ENCODE results near the gene LCN12. TPM values are rescaled to one million over a fixed set of nuclear protein-coding genes. Genes with fewer than 3 reads are reported as not detected.
A peak's percentile ranks its signal among the peaks of the same experiment; 100 is the strongest.

Gene LCN12
- total RNA-seq, 1 experiment from 2014 or later: not detected

GRCh38 chr9:136982232-136983051, 30.4 kb downstream of the LCN12 start, which contains the start of gene LCNL1:
LCNL1 (plus strand) TSS chr9:136982993; CDS start chr9:136983587, 594 bp downstream.
- no peak for DNase-seq (ENCODE audit: low read depth in 1 of 2, low spot score in 2 of 2)
- Histone ChIP-seq H3K4me1 (replicated peaks) (peaks cover 24% of the 10 kb centered on the region), H3K4me3 (no peak within 1 kb of the TSS), H3K36me3 (no peaks in the 10 kb centered on the region), H3K9me3 (replicated peaks) (no peaks in the 10 kb centered on the region), H3K27me3 (replicated peaks) (peaks cover 5% of the 10 kb centered on the region), H3K27ac (peak within 1 kb of the TSS; percentile 33)

- H3K36me3 ChIP-seq: no peaks in the 10 kb centered on the region
- no peak for DNase-seq (ENCODE audit: low read depth in 1 of 2, low spot score in 2 of 2)
- H3K4me1 ChIP-seq (replicated peaks): peaks cover 18% of the 10 kb centered on the region
- H3K27ac ChIP-seq: no peak overlapping the region
- no peaks in the 10 kb centered on the region for H3K9me3 ChIP-seq (replicated peaks)
- H3K4me3 ChIP-seq: no peak overlapping the region
- H3K27me3 ChIP-seq (replicated peaks): no peaks in the 10 kb centered on the region; the same call in 1 of the 2 replicates
Observed at GRCh38 chr9:136983167-136983566, 31.1 kb downstream of the LCN12 start.

- H3K36me3 ChIP-seq: no peaks in the 10 kb centered on the region
- no peak overlapping the region for H3K27ac ChIP-seq
- no peak for DNase-seq (ENCODE audit: low read depth in 1 of 2, low spot score in 2 of 2)
- no peaks in the 10 kb centered on the region for H3K9me3 ChIP-seq (replicated peaks)
- peaks cover 18% of the 10 kb centered on the region for H3K4me1 ChIP-seq (replicated peaks)
- H3K4me3 ChIP-seq: no peak overlapping the region
- no peaks in the 10 kb centered on the region; the same call in 1 of the 2 replicates for H3K27me3 ChIP-seq (replicated peaks)
Observed at GRCh38 chr9:136983656-136984314, 31.7 kb downstream of the LCN12 start.

GRCh38 chr9:136984464-136985026, 32.5 kb downstream of the LCN12 start:
- H3K9me3 ChIP-seq (replicated peaks): no peaks in the 10 kb centered on the region

GRCh38 chr9:136985027-136985602, 33.0 kb downstream of the LCN12 start:
- no peaks in the 10 kb centered on the region; the same call in 1 of the 2 replicates for H3K27me3 ChIP-seq (replicated peaks)

More at GRCh38 chr9:136984464-136985026, 32.5 kb downstream of the LCN12 start:
- no peaks in the 10 kb centered on the region for H3K36me3 ChIP-seq
- H3K4me3 ChIP-seq: no peak overlapping the region
- H3K4me1 ChIP-seq (replicated peaks): peaks cover 18% of the 10 kb centered on the region
- H3K27ac ChIP-seq: no peak overlapping the region
- DNase-seq (ENCODE audit: low read depth in 1 of 2, low spot score in 2 of 2): no peak
- H3K27me3 ChIP-seq (replicated peaks): no peaks in the 10 kb centered on the region; the same call in 1 of the 2 replicates

GRCh38 chr9:136985853-136986252, 33.8 kb downstream of the LCN12 start:
- no peaks in the 10 kb centered on the region for H3K36me3 ChIP-seq
- DNase-seq (ENCODE audit: low read depth in 1 of 2, low spot score in 2 of 2): no peak
- H3K4me3 ChIP-seq: no peak overlapping the region
- no peak overlapping the region for H3K27ac ChIP-seq
- H3K27me3 ChIP-seq (replicated peaks): no peaks in the 10 kb centered on the region; the same call in 1 of the 2 replicates
- H3K4me1 ChIP-seq (replicated peaks): peaks cover 17% of the 10 kb centered on the region
- peaks cover 4% of the 10 kb centered on the region; the same call in 1 of the 2 replicates for H3K9me3 ChIP-seq (replicated peaks)

More at GRCh38 chr9:136985027-136985602, 33.0 kb downstream of the LCN12 start:
- no peak for DNase-seq (ENCODE audit: low read depth in 1 of 2, low spot score in 2 of 2)
- no peak overlapping the region for H3K4me3 ChIP-seq
- peaks cover 18% of the 10 kb centered on the region for H3K4me1 ChIP-seq (replicated peaks)
- no peak overlapping the region for H3K27ac ChIP-seq
- no peaks in the 10 kb centered on the region for H3K36me3 ChIP-seq
- H3K9me3 ChIP-seq (replicated peaks): no peaks in the 10 kb centered on the region

- H3K27ac ChIP-seq: no peak overlapping the region
- H3K4me1 ChIP-seq (replicated peaks): peaks cover 10% of the 10 kb centered on the region
Observed at GRCh38 chr9:136988872-136989271, 36.8 kb downstream of the LCN12 start.

GRCh38 chr9:136990242-136990911, 38.3 kb downstream of the LCN12 start:
- H3K4me3 ChIP-seq: no peak overlapping the region
- H3K36me3 ChIP-seq: no peaks in the 10 kb centered on the region
- H3K9me3 ChIP-seq (replicated peaks): peaks cover 13% of the 10 kb centered on the region
- no peaks in the 10 kb centered on the region; the same call in 1 of the 2 replicates for H3K27me3 ChIP-seq (replicated peaks)
- H3K4me1 ChIP-seq (replicated peaks): peaks cover 10% of the 10 kb centered on the region
- no peak for DNase-seq (ENCODE audit: low read depth in 1 of 2, low spot score in 2 of 2)
- no peak overlapping the region for H3K27ac ChIP-seq

More at GRCh38 chr9:136988872-136989271, 36.8 kb downstream of the LCN12 start:
- Histone ChIP-seq H3K9me3 (replicated peaks) (peaks cover 13% of the 10 kb centered on the region), H3K27me3 (replicated peaks) (no peaks in the 10 kb centered on the region; the same call in 1 of the 2 replicates), H3K36me3 (no peaks in the 10 kb centered on the region), H3K4me3 (no peak overlapping the region)
- DNase-seq (ENCODE audit: low read depth in 1 of 2, low spot score in 2 of 2): no peak

GRCh38 chr9:136991993-136992818, 40.1 kb downstream of the LCN12 start, which contains the start of gene PAXX:
PAXX (plus strand) TSS chr9:136992422; CDS start chr9:136992444, 22 bp downstream.
- peak; percentile 37 to 74 for DNase-seq (ENCODE audit: low read depth in 1 of 2, low spot score in 2 of 2)
- H3K36me3 ChIP-seq: no peaks in the 10 kb centered on the region
- peaks cover 23% of the 10 kb centered on the region for H3K4me1 ChIP-seq (replicated peaks)
- H3K9me3 ChIP-seq (replicated peaks): peaks cover 13% of the 10 kb centered on the region
- peak within 1 kb of the TSS; percentile 44 for H3K4me3 ChIP-seq
- H3K27me3 ChIP-seq (replicated peaks): no peaks in the 10 kb centered on the region
- H3K27ac ChIP-seq: no peak within 1 kb of the TSS

- Histone ChIP-seq H3K4me1 (replicated peaks) (peaks cover 23% of the 10 kb centered on the region), H3K4me3 (peak overlapping the region; percentile 44), H3K27ac (no peak overlapping the region), H3K9me3 (replicated peaks) (peaks cover 13% of the 10 kb centered on the region), H3K27me3 (replicated peaks) (no peaks in the 10 kb centered on the region), H3K36me3 (no peaks in the 10 kb centered on the region)
- DNase-seq (ENCODE audit: low read depth in 1 of 2, low spot score in 2 of 2): no peak
Observed at GRCh38 chr9:136992819-136993369, 40.8 kb downstream of the LCN12 start.

GRCh38 chr9:136994180-136994887, 42.3 kb downstream of the LCN12 start:
- Histone ChIP-seq H3K27ac (no peak overlapping the region), H3K9me3 (replicated peaks) (peaks cover 13% of the 10 kb centered on the region), H3K4me1 (replicated peaks) (peaks cover 30% of the 10 kb centered on the region), H3K36me3 (no peaks in the 10 kb centered on the region), H3K27me3 (replicated peaks) (no peaks in the 10 kb centered on the region), H3K4me3 (no peak overlapping the region)
- no peak for DNase-seq (ENCODE audit: low read depth in 1 of 2, low spot score in 2 of 2)

- DNase-seq (ENCODE audit: low read depth in 1 of 2, low spot score in 2 of 2): no peak
- Histone ChIP-seq H3K27me3 (replicated peaks) (no peaks in the 10 kb centered on the region), H3K36me3 (no peaks in the 10 kb centered on the region), H3K4me3 (no peak overlapping the region), H3K27ac (no peak overlapping the region), H3K4me1 (replicated peaks) (peaks cover 32% of the 10 kb centered on the region), H3K9me3 (replicated peaks) (peaks cover 13% of the 10 kb centered on the region)
Observed at GRCh38 chr9:136994888-136995230, 42.8 kb downstream of the LCN12 start.
